H1 (cell line): Measurements from ENCODE around the gene OVCA2.

Source experiments
- CTCF ChIP-seq, 3 experiments: IDR thresholded peaks; 1 replicate in 2 of 3; 2 replicates in 1 of 3; pipeline versions ENCODE4 v1.5.1 to v1.6.1; 2011; ENCODE audit warnings: low read length in 3 of 3, mild to moderate bottlenecking in 3 of 3, inconsistent platforms in 2 of 3, low read depth in 1 of 3, moderate library complexity in 1 of 3; ENCODE audit not compliant: insufficient read depth in 1 of 3; ENCODE audit errors: control extremely low read depth in 1 of 3
- JUN ChIP-seq: IDR thresholded peaks from 2 replicates; pipeline ENCODE4 v1.6.1; 2011; ENCODE audit warnings: low read depth, mild to moderate bottlenecking, improper control_type of control experiment, low read length
- POLR2AphosphoS5 ChIP-seq: IDR thresholded peaks from 2 replicates; pipeline ENCODE4 v1.6.1; 2011; ENCODE audit warnings: low read depth, low read length
- RAD21 ChIP-seq, 2 experiments: IDR thresholded peaks in 1 of 2; conservative IDR thresholded peaks in 1 of 2; 2 replicates each; pipeline ENCODE4 v1.6.1; 2011; ENCODE audit warnings: low read depth in 2 of 2, low read length in 2 of 2, improper control_type of control experiment in 1 of 2, inconsistent platforms in 1 of 2, mild to moderate bottlenecking in 1 of 2, moderate library complexity in 1 of 2
- SIN3A ChIP-seq, 2 experiments: IDR thresholded peaks in 1 of 2; conservative IDR thresholded peaks in 1 of 2; 2 replicates each; pipeline ENCODE4 v1.6.1; 2011 to 2012; ENCODE audit warnings: low read length in 2 of 2, improper control_type of control experiment in 1 of 2, low read depth in 1 of 2, mild to moderate bottlenecking in 1 of 2
- USF2 ChIP-seq: IDR thresholded peaks from 2 replicates; pipeline ENCODE4 v1.6.1; 2011; ENCODE audit warnings: low read length, improper control_type of control experiment

- TF ChIP-seq JUN (no peak), CTCF (IDR thresholded peaks at IDR 0.05; ENCODE audit: control extremely low read depth in 1 of 3, insufficient read depth in 1 of 3, low read depth in 1 of 3, low read length in 3 of 3) (no peak), POLR2AphosphoS5 (no peak), USF2 (no peak), RAD21 (IDR thresholded peaks at IDR 0.05 in 1 of 2, conservative IDR thresholded peaks at IDR 0.05 in 1 of 2; ENCODE audit: low read depth in 2 of 2, low read length in 2 of 2) (no peak), SIN3A (conservative IDR thresholded peaks at IDR 0.05 in 1 of 2, IDR thresholded peaks at IDR 0.05 in 1 of 2; ENCODE audit: low read depth in 1 of 2, low read length in 2 of 2) (no peak)
Observed at GRCh38 chr17:2059547-2060384, 17.9 kb downstream of the OVCA2 start.
